ENCODE measurements around the gene MPV17L2.
A peak's percentile ranks its signal among the peaks of the same experiment; 100 is the strongest.

Gene MPV17L2

DNA sequence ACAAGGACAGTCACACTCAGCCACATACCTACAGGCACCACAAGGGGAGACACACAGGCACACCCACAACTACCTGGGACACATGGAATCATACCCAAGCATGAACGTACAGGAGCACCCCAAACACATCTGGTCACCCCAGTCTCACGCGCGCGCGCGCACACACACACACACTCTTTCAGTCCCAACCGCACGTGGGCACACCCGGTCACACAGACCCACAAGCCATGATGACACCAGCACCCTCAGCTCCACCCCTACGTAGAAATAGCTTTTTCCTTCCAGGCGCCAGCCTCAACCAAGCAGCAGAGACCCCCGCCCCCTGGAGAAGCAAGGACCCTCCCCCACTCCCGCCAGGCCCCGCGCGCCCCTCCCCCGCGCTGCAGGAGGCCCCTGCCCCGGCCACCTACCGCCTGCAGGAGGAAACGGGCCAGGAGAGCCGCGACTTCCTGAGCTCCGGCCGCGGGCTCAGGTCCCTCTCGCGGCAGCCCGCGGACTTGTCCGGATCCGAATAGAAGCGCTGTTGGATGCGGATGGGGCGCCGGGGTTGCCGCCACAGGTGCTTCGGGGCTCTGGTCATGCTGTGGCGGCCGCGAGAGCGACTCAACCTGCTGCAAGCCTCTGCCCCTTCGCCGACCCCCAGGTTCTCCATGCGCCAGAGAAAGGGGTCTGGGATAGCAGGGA is 39.7 kb downstream of the MPV17L2 start:
- DNase-seq (ENCODE audit: low read depth in 1 of 2, low spot score in 1 of 2) = no peak

DNA sequence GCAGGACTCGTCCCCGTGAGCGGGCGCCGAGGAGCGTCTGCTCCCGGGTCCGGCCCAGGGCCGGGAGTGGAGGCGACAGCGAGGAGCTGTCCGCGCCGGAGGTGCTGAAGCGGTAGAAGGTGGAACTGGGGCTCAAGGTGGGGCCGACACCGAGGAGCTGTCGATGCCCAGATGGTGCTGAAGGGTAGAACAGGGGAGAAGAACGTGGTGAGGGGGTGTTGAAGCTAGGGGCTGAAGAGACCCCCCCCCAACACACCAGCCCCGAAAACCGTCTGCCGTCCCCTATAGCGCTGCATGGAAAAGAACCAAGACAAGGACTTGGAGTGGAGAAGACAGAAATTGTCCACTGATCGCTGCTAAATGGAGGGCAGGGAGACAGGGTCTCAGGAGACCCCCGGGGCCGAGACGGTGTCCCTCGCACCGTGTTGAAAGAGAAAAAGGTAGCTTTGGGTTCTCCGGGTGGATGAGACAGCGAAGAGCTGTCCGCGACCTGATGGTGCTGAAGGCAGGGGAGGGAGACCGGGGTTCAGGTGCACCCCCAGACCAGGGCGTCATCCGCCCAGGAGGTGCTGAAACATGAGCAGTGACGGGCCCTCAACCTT is 40.3 kb downstream of the MPV17L2 start:
- peak in 1 of 2 donors; percentile 23 for DNase-seq (ENCODE audit: low read depth in 1 of 2, low spot score in 1 of 2)

DNA sequence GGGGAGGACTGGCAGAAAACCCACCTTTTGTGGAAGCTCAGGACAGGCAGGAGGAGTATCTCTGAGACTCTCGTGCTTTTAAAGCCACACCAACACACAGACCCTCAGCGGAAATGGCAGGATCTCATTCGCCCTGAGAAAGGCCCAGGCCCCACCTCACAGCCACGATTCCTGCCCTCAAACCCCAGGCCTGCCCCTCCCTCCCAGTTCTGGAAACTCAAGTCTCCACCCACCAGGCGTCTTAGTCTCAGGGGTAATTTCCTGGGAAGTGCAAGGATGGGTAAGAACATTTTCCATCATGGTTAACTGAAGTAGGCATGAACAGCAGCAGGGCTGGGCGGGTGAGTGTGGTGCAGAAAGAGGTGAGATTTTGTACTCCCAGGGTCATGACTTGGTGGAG is 41.2 kb downstream of the MPV17L2 start:
- no peak for DNase-seq (ENCODE audit: low read depth in 1 of 2, low spot score in 1 of 2)

DNA sequence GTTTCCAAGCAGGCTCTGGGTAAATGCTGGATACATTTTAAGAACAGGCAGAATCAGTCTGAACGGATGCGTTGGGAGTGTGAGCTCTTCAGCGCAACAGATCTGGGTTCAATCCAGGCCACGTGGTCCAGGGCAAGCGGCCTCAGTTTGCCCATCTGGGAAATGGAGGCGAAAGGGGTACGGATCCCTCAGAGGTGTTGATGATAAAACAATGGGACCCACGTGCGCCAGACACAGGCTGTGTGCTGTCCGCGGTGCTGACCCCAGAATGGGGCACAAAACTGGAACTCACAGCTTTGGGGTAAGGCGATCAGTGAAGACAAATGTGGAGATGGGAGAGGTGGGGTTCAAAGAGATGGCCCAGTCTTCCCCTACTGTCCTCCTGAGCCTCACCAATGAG is 46.3 kb downstream of the MPV17L2 start:
- no peak for DNase-seq (ENCODE audit: low read depth in 1 of 2, low spot score in 1 of 2)

DNA sequence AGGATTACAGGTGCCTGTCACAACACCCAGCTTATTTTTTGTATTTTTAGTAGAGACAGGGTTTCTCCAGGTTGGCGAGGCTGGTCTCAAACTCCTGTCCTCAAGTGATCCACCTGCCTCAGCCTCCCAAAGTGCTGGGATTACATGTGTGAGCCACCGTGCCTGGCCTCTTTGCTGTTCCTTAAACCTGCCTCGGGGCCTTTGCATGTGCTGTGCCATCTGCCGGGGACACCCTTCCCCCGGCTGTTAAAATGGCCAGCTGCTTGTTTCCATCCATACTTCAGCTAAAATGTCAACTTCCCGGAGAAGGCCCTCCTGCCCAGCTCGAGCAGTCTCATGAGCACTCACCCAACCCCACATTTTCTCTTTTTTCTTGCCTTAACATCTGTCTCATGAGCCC is 52.3 kb downstream of the MPV17L2 start:
- DNase-seq (ENCODE audit: low read depth in 1 of 2, low spot score in 1 of 2) = no peak

Measured in activated CD4-positive, alpha-beta T cell treated with anti-CD3 and anti-CD28 coated beads, Interleukin-2, amount 50 U/mL, for 24 hours (primary cell).